Measurements from ENCODE around the gene EMILIN3.

DNA sequence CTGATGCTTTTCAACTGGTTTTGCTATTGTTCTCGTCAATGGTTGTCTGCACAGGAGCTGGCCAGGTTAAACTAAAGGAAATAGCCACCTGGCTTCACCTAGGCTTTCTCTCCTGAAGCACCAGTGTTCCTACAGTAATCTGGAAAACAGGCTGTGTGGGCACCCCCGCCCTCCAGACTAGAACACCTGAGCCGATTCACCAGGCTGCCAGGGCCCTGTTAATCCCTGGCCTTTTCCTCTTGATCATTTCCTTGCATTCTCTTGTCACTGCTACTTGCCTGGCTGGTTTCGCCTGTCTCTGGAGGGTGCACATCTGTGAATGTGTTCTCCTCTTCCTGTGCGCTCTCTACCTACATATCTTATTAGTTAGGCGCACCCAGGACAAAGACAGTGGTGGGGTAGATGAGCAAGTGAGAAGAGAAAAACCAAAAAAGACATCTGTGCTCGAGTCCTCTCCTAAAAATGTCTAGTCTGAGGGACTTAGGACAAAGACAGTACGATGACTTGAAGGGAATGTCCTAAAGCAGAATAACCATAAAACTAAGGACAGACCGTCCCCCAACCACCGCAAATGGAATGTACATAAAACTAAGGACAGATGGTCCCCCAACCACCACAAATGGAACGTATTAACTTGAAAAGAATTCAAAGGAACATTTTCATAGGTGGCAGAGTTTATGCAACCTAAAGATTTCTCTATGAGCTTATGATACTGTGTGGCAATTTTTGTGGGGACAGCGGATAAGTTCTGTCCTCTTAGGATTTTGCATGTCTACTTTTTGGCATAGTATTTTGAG is 45.9 kb upstream of the EMILIN3 start:
- TF ChIP-seq POLR2AphosphoS5 (IDR thresholded peaks at IDR 0.05; ENCODE audit: borderline replicate concordance, low read depth, low read length) (no peak), EZH2 (IDR thresholded peaks at IDR 0.05) (no peak)
